HFFc6 (cell line): ENCODE results near the gene PALM. TPM values are rescaled to one million over a fixed set of nuclear protein-coding genes. Genes with fewer than 3 reads are reported as not detected.
"Not testable (repeated sequence)": the region's sequence is repeated elsewhere in the genome, so short reads cannot be mapped to it uniquely, and the experiment has no call there.

ENCODE experiments used
- DNase-seq: peaks from one replicate; pipeline ENCODE4 v3.0.0-alpha.2; 2018
- H3K27ac Mint-ChIP-seq: 2 replicates; pipeline ENCODE4 v1.8.0; 2020; ENCODE audit warnings: mild to moderate bottlenecking, mixed read lengths
- H3K27me3 Mint-ChIP-seq: 2 replicates; pipeline ENCODE4 v1.8.0; 2021; ENCODE audit warnings: mild to moderate bottlenecking, moderate library complexity, mixed read lengths; ENCODE audit not compliant: insufficient read depth
- H3K36me3 Mint-ChIP-seq: 2 replicates; pipeline ENCODE4 v1.8.0; 2021; ENCODE audit warnings: low read depth, mixed read lengths
- H3K4me1 Mint-ChIP-seq: 2 replicates; pipeline ENCODE4 v1.8.0; 2020; ENCODE audit warnings: low read depth, mixed read lengths
- H3K4me3 Mint-ChIP-seq: 2 replicates; pipeline ENCODE4 v1.8.0; 2020; ENCODE audit warnings: mild to moderate bottlenecking, moderate library complexity, mixed read lengths
- H3K9me3 Mint-ChIP-seq: 2 replicates; pipeline ENCODE4 v1.8.0; 2020; ENCODE audit warnings: mild to moderate bottlenecking, mixed read lengths
- CTCF ChIP-seq: fragments of 200-600 bp; sonication (generic); IDR thresholded peaks from 2 replicates; pipeline ENCODE4 v1.5.0; 2021; ENCODE audit warnings: antibody characterized with exemption, mild to moderate bottlenecking
- total RNA-seq, 6 experiments: library from RNA; stranded (reverse); fragmentation: NEBNext Ultra II Directional; extraction: Animal tissue kit (Norgen Biotek cat#: 25700); gene quantifications; 2 replicates in 1 of 6; 3 replicates in 5 of 6; pipeline ENCODE4 v1.2.3, GENCODE V29; 2021

The PALM gene
- total RNA-seq, 6 experiments from 2014 or later: 0.14 to 0.15 TPM; not detected in 4

DNA sequence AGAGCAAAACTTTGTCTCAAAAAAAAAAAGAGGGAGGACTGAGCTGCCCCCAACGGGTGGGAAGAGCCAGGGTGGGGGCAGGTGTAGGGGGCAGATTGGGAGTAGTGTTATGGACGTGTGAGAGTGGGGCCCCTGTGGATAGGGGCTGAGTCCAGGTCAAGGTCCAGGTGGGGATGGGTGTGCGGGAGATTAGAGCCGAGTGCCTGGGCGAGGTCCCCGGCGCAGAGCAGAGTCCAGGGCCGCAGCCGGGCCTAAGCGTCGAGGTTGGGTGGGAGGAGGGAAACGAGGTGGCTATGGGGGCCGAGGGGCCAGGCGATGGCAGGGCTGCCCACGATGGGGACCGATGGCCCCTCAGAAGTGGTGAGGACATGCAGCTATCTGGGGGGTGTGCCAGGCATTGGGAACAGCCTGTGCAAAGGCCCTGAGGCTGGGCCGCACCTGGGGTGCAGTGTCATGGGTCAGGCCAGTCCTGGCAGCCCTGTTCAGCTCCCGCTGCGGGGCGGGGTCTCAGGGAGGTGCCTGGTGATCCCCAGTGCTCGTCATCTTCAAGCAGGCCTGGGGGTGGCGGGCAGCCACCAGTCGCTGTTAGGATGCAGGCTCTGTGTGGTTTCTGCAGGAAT lies 29.9 kb downstream of the PALM start:
- no peak overlapping the region for H3K27ac Mint-ChIP-seq
- no peak for TF ChIP-seq CTCF
- H3K36me3 Mint-ChIP-seq: no peaks in the 10 kb centered on the region; the same call in 1 of the 2 replicates
- H3K27me3 Mint-ChIP-seq: peaks cover 4% of the 10 kb centered on the region
- no peak for DNase-seq
- peaks cover 3% of the 10 kb centered on the region for H3K9me3 Mint-ChIP-seq
- peaks cover 4% of the 10 kb centered on the region; the same call in 1 of the 2 replicates for H3K4me1 Mint-ChIP-seq
- no peak overlapping the region for H3K4me3 Mint-ChIP-seq

DNA sequence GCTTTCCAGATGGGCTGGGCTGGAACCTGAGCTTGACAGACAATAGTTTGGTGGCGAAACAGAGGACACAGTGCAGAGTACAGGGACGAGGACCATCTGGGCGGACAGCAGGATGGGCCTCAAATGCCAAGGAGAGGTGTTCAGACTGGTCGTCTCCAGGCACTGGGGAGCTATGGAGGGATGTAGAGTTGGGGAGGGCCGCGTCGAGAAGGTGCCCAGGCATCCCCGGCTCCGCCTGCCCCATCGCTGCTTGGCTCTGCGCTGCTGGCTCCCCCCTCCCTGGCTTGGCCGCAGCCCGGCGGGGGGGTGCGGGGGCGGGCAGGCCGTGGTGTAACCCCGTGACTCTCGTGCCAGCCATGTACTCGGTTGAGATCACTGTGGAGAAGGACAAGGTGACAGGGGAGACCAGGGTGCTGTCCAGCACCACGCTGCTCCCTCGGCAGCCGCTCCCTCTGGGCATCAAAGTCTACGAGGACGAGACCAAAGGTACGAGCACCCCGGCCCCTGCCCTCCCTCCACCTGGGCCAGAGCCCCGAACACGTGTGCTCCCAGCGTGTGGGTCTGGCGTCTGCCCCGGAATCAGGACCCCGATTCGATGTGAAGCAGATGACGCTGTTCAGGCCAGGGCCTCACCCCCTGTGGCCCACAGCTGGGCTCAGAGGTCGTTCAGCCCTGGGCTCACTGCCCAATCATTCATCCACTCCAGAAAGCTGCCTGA lies 31.4 kb downstream of the PALM start:
- no peak overlapping the region for H3K4me3 Mint-ChIP-seq
- H3K36me3 Mint-ChIP-seq: no peaks in the 10 kb centered on the region; the same call in 1 of the 2 replicates
- no peak for DNase-seq
- H3K27me3 Mint-ChIP-seq: no peaks in the 10 kb centered on the region; the same call in none of the 2 replicates
- no peak for TF ChIP-seq CTCF
- H3K27ac Mint-ChIP-seq: no peak overlapping the region
- no peaks in the 10 kb centered on the region for H3K4me1 Mint-ChIP-seq
- H3K9me3 Mint-ChIP-seq: peaks cover 18% of the 10 kb centered on the region

- not testable (repeated sequence) for H3K4me3 Mint-ChIP-seq
- H3K9me3 Mint-ChIP-seq: peaks cover 24% of the 10 kb centered on the region
Observed at GRCh38 chr19:740816-741505, 32.2 kb downstream of the PALM start.

DNA sequence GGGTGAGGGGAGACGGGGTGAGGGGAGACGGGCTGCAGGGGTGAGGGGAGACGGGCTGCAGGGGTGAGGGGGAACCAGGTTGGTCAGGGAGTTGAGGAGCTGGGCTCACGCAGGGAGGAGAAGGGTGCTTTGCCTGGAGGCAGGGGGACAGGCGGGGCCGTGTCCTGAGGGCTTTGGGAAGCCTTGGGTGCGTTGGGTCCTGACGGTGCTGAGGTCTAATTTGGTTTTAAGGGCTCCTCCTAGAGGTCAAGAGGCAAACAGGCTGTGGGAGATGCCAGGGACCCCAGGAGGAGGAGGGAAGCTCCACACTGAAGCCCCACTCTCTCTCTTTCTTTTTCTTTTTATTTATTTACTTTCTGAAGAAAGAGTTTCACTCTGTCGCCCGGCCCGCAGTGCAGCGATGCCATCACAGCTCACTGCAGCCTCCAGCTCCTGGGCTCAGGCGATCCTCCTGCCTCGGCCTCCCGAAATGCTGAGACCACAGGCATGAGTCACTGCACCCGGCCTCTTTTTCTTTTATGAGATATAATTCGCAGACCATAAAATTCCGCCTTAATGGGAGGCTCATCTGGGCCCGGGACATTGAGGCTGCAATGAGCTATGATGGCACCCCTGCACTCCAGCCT lies 32.9 kb downstream of the PALM start:
- Mint-ChIP-seq H3K27ac (no peak overlapping the region), H3K27me3 (no peaks in the 10 kb centered on the region; the same call in none of the 2 replicates), H3K4me1 (no peaks in the 10 kb centered on the region), H3K9me3 (peaks cover 24% of the 10 kb centered on the region), H3K4me3 (no peak overlapping the region), H3K36me3 (no peaks in the 10 kb centered on the region; the same call in 1 of the 2 replicates)
- TF ChIP-seq CTCF: no peak; the same call in 1 of the 2 replicates
- no peak for DNase-seq

More at GRCh38 chr19:740816-741505, 32.2 kb downstream of the PALM start:
- not testable (repeated sequence) for H3K36me3 Mint-ChIP-seq, H3K27ac Mint-ChIP-seq, H3K27me3 Mint-ChIP-seq, DNase-seq, H3K4me1 Mint-ChIP-seq

DNA sequence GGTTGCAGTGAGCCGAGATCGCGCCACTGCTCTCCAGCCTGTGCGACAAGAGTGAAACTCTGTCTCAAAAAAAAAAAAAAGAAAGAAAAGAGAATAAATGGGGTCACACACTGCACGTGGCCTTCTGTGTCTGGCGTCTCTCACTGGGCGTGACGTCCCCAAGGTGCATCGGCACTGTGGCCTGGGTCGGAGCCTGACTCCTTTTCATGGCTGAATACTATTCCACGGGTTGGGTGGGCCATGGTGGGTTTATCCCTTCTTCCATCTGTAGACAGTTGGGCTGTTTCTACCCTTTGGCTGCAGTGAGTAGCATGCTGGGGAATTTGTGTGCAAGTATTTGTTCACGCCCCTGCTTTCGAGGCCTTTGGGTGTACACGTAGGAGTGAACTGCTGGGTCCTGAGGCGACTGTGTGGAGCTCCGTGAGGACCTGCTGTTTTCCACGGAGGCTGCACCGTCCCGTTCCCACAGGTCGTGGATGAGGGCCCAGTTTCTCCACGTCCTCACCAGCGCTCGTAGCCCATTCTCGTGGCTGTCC lies 33.9 kb downstream of the PALM start:
- Mint-ChIP-seq H3K36me3 (no peaks in the 10 kb centered on the region; the same call in 1 of the 2 replicates), H3K9me3 (peaks cover 24% of the 10 kb centered on the region), H3K4me1 (no peaks in the 10 kb centered on the region), H3K4me3 (no peak overlapping the region), H3K27me3 (no peaks in the 10 kb centered on the region; the same call in none of the 2 replicates), H3K27ac (no peak overlapping the region)
- DNase-seq: no peak
- TF ChIP-seq CTCF: no peak
